ENCODE data around the gene PRSS36.

PRSS36 gene

DNA sequence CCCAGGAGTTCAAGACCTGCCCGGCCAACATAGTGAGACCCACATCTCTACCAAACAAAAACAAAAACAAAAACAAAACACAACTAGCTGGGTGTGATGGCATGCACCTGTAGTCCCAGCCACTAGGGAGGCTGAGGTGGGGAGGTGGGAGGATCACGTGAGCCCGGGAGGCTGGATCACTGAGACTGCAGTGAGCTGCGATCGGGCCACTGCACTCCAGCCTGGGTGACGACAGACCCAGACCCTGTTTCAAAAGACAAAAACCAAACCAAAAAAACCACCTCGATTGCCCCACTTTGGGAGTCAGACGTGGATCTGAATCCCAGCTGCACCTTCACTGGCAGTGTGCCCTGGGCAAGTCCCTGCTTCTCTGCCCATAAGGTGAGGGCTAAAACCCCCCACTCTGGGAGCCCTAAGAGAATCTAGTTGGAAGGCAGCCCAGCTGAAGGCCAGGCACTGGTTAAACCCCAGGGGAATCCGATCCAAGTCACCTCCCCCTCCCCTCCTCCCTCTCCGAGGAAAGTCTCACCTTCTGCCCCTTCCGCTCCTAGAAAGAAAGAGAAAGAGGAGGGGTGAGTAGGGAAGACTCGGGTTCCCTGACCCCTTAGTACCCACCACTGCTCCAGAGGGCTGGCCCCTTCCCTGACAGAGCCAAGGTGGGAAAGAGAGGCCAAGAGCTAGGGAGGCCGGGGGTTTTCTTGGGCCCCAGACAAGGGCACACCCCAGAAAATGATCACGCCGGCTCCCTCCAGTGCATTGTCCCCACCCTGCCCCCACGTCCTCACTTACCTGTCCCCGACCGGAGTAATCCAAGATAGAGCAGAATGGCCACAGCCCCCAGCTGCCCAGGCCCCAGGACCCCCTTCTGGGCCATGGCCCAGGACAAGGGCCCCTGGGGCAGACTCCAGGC lies 15.0 kb downstream of the PRSS36 start:
- no peak for FAIRE-seq
- DNase-seq (ENCODE audit: insufficient read length, low spot score) = no peak
- TF ChIP-seq TAF1 (IDR thresholded peaks at IDR 0.05; ENCODE audit: low read depth, low read length) (no peak), SPI1 (IDR thresholded peaks at IDR 0.05; ENCODE audit: low read depth, low read length) (no peak), POLR2A (IDR thresholded peaks at IDR 0.05; ENCODE audit: low read depth, low read length) (no peak), POU2F2 (IDR thresholded peaks at IDR 0.05; ENCODE audit: low read depth, low read length) (no peak)

DNA sequence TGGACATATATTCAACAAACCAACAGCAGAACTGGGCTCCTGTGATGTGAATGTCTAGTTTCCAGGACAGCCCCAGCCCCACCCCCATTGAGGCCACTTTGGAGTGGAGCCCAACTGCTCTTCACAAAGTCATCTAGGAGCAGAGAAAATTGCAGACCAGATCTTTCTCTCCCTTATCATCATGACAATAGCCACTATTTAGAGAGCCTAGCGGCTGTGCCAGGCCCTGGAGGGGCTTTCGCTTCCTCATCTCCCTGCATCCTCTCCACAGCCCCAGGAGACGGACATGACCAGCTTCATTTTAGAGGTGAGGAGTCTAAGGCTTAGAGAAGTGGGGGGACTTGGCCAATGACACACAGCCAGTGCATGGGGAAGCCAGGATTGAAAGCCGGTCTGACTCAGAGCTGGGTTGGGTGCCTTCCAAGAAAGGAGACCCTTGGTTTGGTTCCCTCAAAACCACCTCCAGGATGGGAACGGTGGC lies 15.7 kb downstream of the PRSS36 start:
- DNase-seq (ENCODE audit: insufficient read length, low spot score) = no peak
- TF ChIP-seq TAF1 (IDR thresholded peaks at IDR 0.05; ENCODE audit: low read depth, low read length) (no peak), SPI1 (IDR thresholded peaks at IDR 0.05; ENCODE audit: low read depth, low read length) (no peak), POU2F2 (IDR thresholded peaks at IDR 0.05; ENCODE audit: low read depth, low read length) (no peak), PAX5 (IDR thresholded peaks at IDR 0.05; ENCODE audit: insufficient read depth, low read length, severe bottlenecking) (no peak), POLR2AphosphoS5 (IDR thresholded peaks at IDR 0.05; ENCODE audit: low read depth, low read length) (no peak), POLR2A (IDR thresholded peaks at IDR 0.05; ENCODE audit: low read depth, low read length) (no peak)
- FAIRE-seq = no peak

DNA sequence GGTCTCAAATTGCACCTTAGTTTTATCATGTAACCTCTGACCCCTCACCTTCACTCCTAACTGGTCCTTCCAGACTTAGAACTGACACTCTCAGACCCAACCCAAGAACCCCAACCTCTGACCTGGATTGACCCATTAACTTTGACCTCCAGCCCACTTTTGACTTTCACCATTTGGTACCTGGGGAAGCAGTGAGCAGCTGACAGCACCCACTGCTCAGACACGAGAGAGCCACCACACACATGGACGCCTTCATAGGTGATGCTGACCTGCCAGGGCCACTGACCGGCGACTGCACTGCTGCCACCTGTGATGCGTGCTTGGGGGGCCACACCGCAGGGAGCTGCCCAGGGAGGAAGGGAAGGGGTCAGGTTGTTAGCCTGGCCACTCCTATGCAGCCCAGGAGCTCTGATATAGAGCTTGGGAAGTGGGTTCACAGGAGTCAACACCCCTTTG lies 16.8 kb downstream of the PRSS36 start:
- DNase-seq (ENCODE audit: insufficient read length, low spot score) = no peak
- FAIRE-seq = no peak
- TF ChIP-seq SPI1 (IDR thresholded peaks at IDR 0.05; ENCODE audit: low read depth, low read length) (no peak), POLR2A (IDR thresholded peaks at IDR 0.05; ENCODE audit: low read depth, low read length) (no peak), POLR2AphosphoS5 (IDR thresholded peaks at IDR 0.05; ENCODE audit: low read depth, low read length) (no peak), PAX5 (IDR thresholded peaks at IDR 0.05; ENCODE audit: insufficient read depth, low read length, severe bottlenecking) (no peak), POU2F2 (IDR thresholded peaks at IDR 0.05; ENCODE audit: low read depth, low read length) (no peak), TAF1 (IDR thresholded peaks at IDR 0.05; ENCODE audit: low read depth, low read length) (no peak)

GRCh38 chr16:31132303-31132979 lies 17.4 kb downstream of the PRSS36 start:
- DNase-seq (ENCODE audit: insufficient read length, low spot score) = no peak
- FAIRE-seq = no peak
- TF ChIP-seq TAF1 (IDR thresholded peaks at IDR 0.05; ENCODE audit: low read depth, low read length) = no peak
- no peak for TF ChIP-seq POLR2AphosphoS5 (IDR thresholded peaks at IDR 0.05; ENCODE audit: low read depth, low read length)
- TF ChIP-seq PAX5 (IDR thresholded peaks at IDR 0.05; ENCODE audit: insufficient read depth, low read length, severe bottlenecking) = no peak
- no peak for TF ChIP-seq POLR2A (IDR thresholded peaks at IDR 0.05; ENCODE audit: low read depth, low read length)
- no peak for TF ChIP-seq SPI1 (IDR thresholded peaks at IDR 0.05; ENCODE audit: low read depth, low read length)
- TF ChIP-seq POU2F2 (IDR thresholded peaks at IDR 0.05; ENCODE audit: low read depth, low read length) = no peak

GRCh38 chr16:31131841-31132271 lies 18.0 kb downstream of the PRSS36 start:
- FAIRE-seq (no peak), DNase-seq (ENCODE audit: insufficient read length, low spot score) (no peak)
- no peak for TF ChIP-seq POLR2A (IDR thresholded peaks at IDR 0.05; ENCODE audit: low read depth, low read length)
- TF ChIP-seq POLR2AphosphoS5 (IDR thresholded peaks at IDR 0.05; ENCODE audit: low read depth, low read length) = no peak
- TF ChIP-seq SPI1 (IDR thresholded peaks at IDR 0.05; ENCODE audit: low read depth, low read length) = no peak
- no peak for TF ChIP-seq PAX5 (IDR thresholded peaks at IDR 0.05; ENCODE audit: insufficient read depth, low read length, severe bottlenecking)
- TF ChIP-seq TAF1 (IDR thresholded peaks at IDR 0.05; ENCODE audit: low read depth, low read length) = no peak
- no peak for TF ChIP-seq POU2F2 (IDR thresholded peaks at IDR 0.05; ENCODE audit: low read depth, low read length)

GRCh38 chr16:31131416-31131815 lies 18.4 kb downstream of the PRSS36 start:
- TF ChIP-seq POLR2A (IDR thresholded peaks at IDR 0.05; ENCODE audit: low read depth, low read length) = no peak
- no peak for TF ChIP-seq POLR2AphosphoS5 (IDR thresholded peaks at IDR 0.05; ENCODE audit: low read depth, low read length)
- no peak for TF ChIP-seq SPI1 (IDR thresholded peaks at IDR 0.05; ENCODE audit: low read depth, low read length)
- no peak for TF ChIP-seq POU2F2 (IDR thresholded peaks at IDR 0.05; ENCODE audit: low read depth, low read length)
- TF ChIP-seq TAF1 (IDR thresholded peaks at IDR 0.05; ENCODE audit: low read depth, low read length) = no peak
- TF ChIP-seq PAX5 (IDR thresholded peaks at IDR 0.05; ENCODE audit: insufficient read depth, low read length, severe bottlenecking) = no peak
- DNase-seq (ENCODE audit: insufficient read length, low spot score) (no peak), FAIRE-seq (no peak)

DNA sequence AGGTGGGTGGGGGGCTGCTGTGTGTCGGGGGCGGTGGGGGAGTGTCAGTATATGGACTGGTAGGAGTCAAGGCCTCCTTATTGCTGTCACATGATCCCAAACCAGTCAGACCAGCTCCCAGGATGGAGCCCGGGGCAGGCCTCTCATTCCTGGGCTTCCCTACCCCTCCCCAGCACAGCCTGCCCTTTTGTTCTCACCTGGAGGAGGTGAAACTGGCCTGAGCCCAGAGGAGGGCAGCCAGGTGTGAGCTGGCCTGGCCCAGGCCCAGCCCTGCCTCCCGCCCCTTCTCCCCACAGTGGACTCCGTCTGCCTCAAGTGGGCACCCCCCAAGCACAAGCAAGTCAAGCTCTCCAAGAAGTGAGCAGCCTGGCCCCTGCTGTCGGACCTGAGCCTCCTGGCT lies 19.0 kb downstream of the PRSS36 start:
- DNase-seq (ENCODE audit: insufficient read length, low spot score) (no peak), FAIRE-seq (no peak)
- TF ChIP-seq POLR2A (IDR thresholded peaks at IDR 0.05; ENCODE audit: low read depth, low read length) (no peak), POU2F2 (IDR thresholded peaks at IDR 0.05; ENCODE audit: low read depth, low read length) (no peak), SPI1 (IDR thresholded peaks at IDR 0.05; ENCODE audit: low read depth, low read length) (no peak), TAF1 (IDR thresholded peaks at IDR 0.05; ENCODE audit: low read depth, low read length) (no peak), POLR2AphosphoS5 (IDR thresholded peaks at IDR 0.05; ENCODE audit: low read depth, low read length) (no peak), PAX5 (IDR thresholded peaks at IDR 0.05; ENCODE audit: insufficient read depth, low read length, severe bottlenecking) (no peak)

DNA sequence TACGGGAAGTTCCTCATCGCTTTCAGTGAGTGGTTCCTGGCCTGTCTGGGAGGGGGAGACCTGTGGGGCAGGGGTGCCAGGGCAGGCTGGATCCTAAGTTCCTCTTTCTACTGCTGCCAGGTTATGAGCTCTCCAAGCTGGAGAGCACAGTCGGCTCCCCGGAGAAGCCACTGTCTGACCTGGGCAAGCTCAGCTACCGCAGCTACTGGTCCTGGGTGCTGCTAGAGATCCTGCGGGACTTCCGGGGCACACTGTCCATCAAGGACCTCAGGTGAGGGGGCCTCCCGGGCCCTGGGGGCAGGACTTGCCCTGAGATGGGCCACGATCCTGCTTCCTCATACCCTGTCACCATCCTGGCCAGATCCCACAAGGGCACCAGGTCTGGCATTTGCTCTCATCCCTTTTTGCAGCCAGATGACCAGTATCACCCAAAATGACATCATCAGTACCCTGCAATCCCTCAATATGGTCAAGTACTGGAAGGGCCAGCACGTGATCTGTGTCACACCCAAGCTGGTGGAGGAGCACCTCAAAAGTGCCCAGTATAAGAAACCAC lies 19.5 kb downstream of the PRSS36 start:
- DNase-seq (ENCODE audit: insufficient read length, low spot score) = no peak
- TF ChIP-seq POLR2AphosphoS5 (IDR thresholded peaks at IDR 0.05; ENCODE audit: low read depth, low read length) = no peak
- TF ChIP-seq TAF1 (IDR thresholded peaks at IDR 0.05; ENCODE audit: low read depth, low read length) = no peak
- no peak for TF ChIP-seq POU2F2 (IDR thresholded peaks at IDR 0.05; ENCODE audit: low read depth, low read length)
- TF ChIP-seq SPI1 (IDR thresholded peaks at IDR 0.05; ENCODE audit: low read depth, low read length) = no peak
- no peak for TF ChIP-seq PAX5 (IDR thresholded peaks at IDR 0.05; ENCODE audit: insufficient read depth, low read length, severe bottlenecking)
- TF ChIP-seq POLR2A (IDR thresholded peaks at IDR 0.05; ENCODE audit: low read depth, low read length) = no peak
- FAIRE-seq = no peak

Measured in GM12891 (cell line).